Suppressor macrophage treated with lipopolysaccharide for 1 hour (primary cell): ENCODE results near the gene TDP1.

Experiments
- DNase-seq, 3 donors: peaks; one replicate each; pipeline ENCODE4 v3.0.0-alpha.2; 2020 to 2022

Gene TDP1

GRCh38 chr14:89955745-89956660 is at the start of gene TDP1:
Gene TDP1, plus strand, starts transcription at chr14:89955927. Its CDS starts 7,188 bp downstream, at chr14:89963115.
- DNase-seq, result peak; percentile 97 to 99 (median 98)

GRCh38 chr14:89906000-89906399 is 49.7 kb upstream of the TDP1 start:
- no peak for DNase-seq

GRCh38 chr14:89907655-89908054 is 48.1 kb upstream of the TDP1 start:
- DNase-seq, result no peak

- DNase-seq, result no peak
Observed at GRCh38 chr14:89908712-89909450, 46.8 kb upstream of the TDP1 start.

GRCh38 chr14:89909586-89909985 is 46.1 kb upstream of the TDP1 start:
- no peak for DNase-seq

GRCh38 chr14:89910691-89911009 is 45.1 kb upstream of the TDP1 start:
- DNase-seq, result no peak

- DNase-seq, result peak in 2 of 3 donors; percentile 7 to 10
Observed at GRCh38 chr14:89911010-89911919, 44.5 kb upstream of the TDP1 start.

- no peak for DNase-seq
Observed at GRCh38 chr14:89912221-89912620, 43.5 kb upstream of the TDP1 start.

GRCh38 chr14:89912667-89913211 is 43.0 kb upstream of the TDP1 start:
- peak; percentile 77 to 95 (median 89) for DNase-seq

- peak; percentile 70 to 82 (median 80) for DNase-seq
Observed at GRCh38 chr14:89915114-89915878, 40.4 kb upstream of the TDP1 start.

GRCh38 chr14:89918721-89919120 is 37.0 kb upstream of the TDP1 start:
- no peak for DNase-seq

- no peak for DNase-seq
Observed at GRCh38 chr14:89920056-89920455, 35.7 kb upstream of the TDP1 start.

GRCh38 chr14:89921346-89921745 is 34.4 kb upstream of the TDP1 start:
- no peak for DNase-seq

- no peak for DNase-seq
Observed at GRCh38 chr14:89922031-89922907, 33.5 kb upstream of the TDP1 start.

- no peak for DNase-seq
Observed at GRCh38 chr14:89924268-89924667, 31.5 kb upstream of the TDP1 start.

- DNase-seq, result no peak
Observed at GRCh38 chr14:89926694-89927093, 29.0 kb upstream of the TDP1 start.

GRCh38 chr14:89927186-89927865 is 28.4 kb upstream of the TDP1 start:
- DNase-seq, result no peak

- no peak for DNase-seq
Observed at GRCh38 chr14:89933002-89933401, 22.7 kb upstream of the TDP1 start.

GRCh38 chr14:89936654-89937185 is 19.0 kb upstream of the TDP1 start:
- no peak for DNase-seq

- no peak for DNase-seq
Observed at GRCh38 chr14:89941830-89942377, 13.8 kb upstream of the TDP1 start.
